MCF 10A (cell line): ENCODE measurements around the gene MRGPRF. TPM values are rescaled to one million over a fixed set of nuclear protein-coding genes. Genes with fewer than 3 reads are reported as not detected.

ENCODE experiments used
- BruUV-seq: library from RNA; stranded (reverse); fragments of 400-500 nt; replicated peaks from 2 replicates; lab custom pipeline; 2021; lab: Mats Ljungman, UMichigan
- CTCF ChIA-PET: fragments of 300-600 bp; sonication (Branson Sonifier 250); formaldehyde crosslinking; extraction: SDS; loops from one replicate; lab custom pipeline; 2021; ENCODE audit warnings: antibody characterized with exemption, inconsistent platforms; lab: Yijun Ruan, JAX
- POLR2A ChIA-PET: fragments of 300-600, 350-650 bp; sonication (Branson Sonifier 250); formaldehyde crosslinking; extraction: SDS; loops from one replicate; lab custom pipeline; 2020; ENCODE audit warnings: antibody characterized with exemption, inconsistent platforms; lab: Yijun Ruan, JAX
- DNase-seq: peaks from one replicate; pipeline ENCODE4 v3.0.0-alpha.2; 2018; ENCODE audit not compliant: unreplicated experiment
- H3K27ac Mint-ChIP-seq: one replicate; pipeline ENCODE4 v1.8.0; 2022; ENCODE audit warnings: mild to moderate bottlenecking, low read depth, mixed read lengths; ENCODE audit not compliant: unreplicated experiment
- H3K27me3 Mint-ChIP-seq: one replicate; pipeline ENCODE4 v1.8.0; 2022; ENCODE audit warnings: mixed read lengths; ENCODE audit not compliant: insufficient read depth, unreplicated experiment
- H3K36me3 Mint-ChIP-seq: one replicate; pipeline ENCODE4 v1.8.0; 2022; ENCODE audit warnings: mild to moderate bottlenecking, moderate library complexity, mixed read lengths; ENCODE audit not compliant: insufficient read depth, unreplicated experiment
- H3K4me1 Mint-ChIP-seq: one replicate; pipeline ENCODE4 v1.8.0; 2022; ENCODE audit warnings: mixed read lengths; ENCODE audit not compliant: insufficient read depth, unreplicated experiment
- H3K4me3 Mint-ChIP-seq: one replicate; pipeline ENCODE4 v1.8.0; 2022; ENCODE audit warnings: mild to moderate bottlenecking, moderate library complexity, mixed read lengths; ENCODE audit not compliant: unreplicated experiment
- H3K9me3 Mint-ChIP-seq: one replicate; pipeline ENCODE4 v1.8.0; 2022; ENCODE audit warnings: mixed read lengths; ENCODE audit not compliant: unreplicated experiment
- CTCF ChIP-seq: fragments of 200-600 bp; IDR thresholded peaks from one replicate; pipeline ENCODE4 v1.8.0; 2022; ENCODE audit warnings: antibody characterized with exemption, mild to moderate bottlenecking; ENCODE audit not compliant: unreplicated experiment
- intact Hi-C: fragments of 100-400 bp; cut with micrococcal nuclease; formaldehyde crosslinking; loops from 2 replicates; pipeline ENCODE4 v1.14.1; 2022
- total RNA-seq: library from RNA; stranded (reverse); gene quantifications from 2 replicates; pipeline ENCODE4 v1.2.3, GENCODE V29; 2022

Gene MRGPRF
- total RNA-seq, 1 experiment from 2014 or later: not detected

- POLR2A ChIA-PET: no interaction called here
- DNase-seq: no peak
- H3K36me3 Mint-ChIP-seq: peaks cover 6% of the 10 kb centered on the region
- no TSS peak for BruUV-seq
- peaks cover 25% of the 10 kb centered on the region for H3K27me3 Mint-ChIP-seq
- no peak overlapping the region for H3K4me3 Mint-ChIP-seq
- intact Hi-C loops: no loop called here
- CTCF ChIA-PET: interaction anchor here (0.6 kb wide), 1 partner anchor 136 kb away, joined by 3 read pairs; no protein-coding TSS in a partner anchor
- H3K9me3 Mint-ChIP-seq: no peaks in the 10 kb centered on the region
- H3K4me1 Mint-ChIP-seq: no peaks in the 10 kb centered on the region
- no peak for TF ChIP-seq CTCF
- H3K27ac Mint-ChIP-seq: no peak overlapping the region
Observed at GRCh38 chr11:68996376-68997123, 16.5 kb downstream of the MRGPRF start.

- intact Hi-C loops: no loop called here
- Mint-ChIP-seq H3K27ac (no peak overlapping the region), H3K4me3 (no peak overlapping the region), H3K27me3 (peaks cover 39% of the 10 kb centered on the region), H3K4me1 (no peaks in the 10 kb centered on the region), H3K36me3 (peaks cover 6% of the 10 kb centered on the region), H3K9me3 (no peaks in the 10 kb centered on the region)
- ChIA-PET POLR2A (no interaction called here), CTCF (no interaction called here)
- TF ChIP-seq CTCF: no peak
- BruUV-seq: no TSS peak
- no peak for DNase-seq
Observed at GRCh38 chr11:68994894-68995285, 18.2 kb downstream of the MRGPRF start.

GRCh38 chr11:68994161-68994893 is 18.7 kb downstream of the MRGPRF start:
- no peak overlapping the region for H3K27ac Mint-ChIP-seq
- TF ChIP-seq CTCF: no peak
- ChIA-PET POLR2A (no interaction called here), CTCF (no interaction called here)
- peaks cover 6% of the 10 kb centered on the region for H3K36me3 Mint-ChIP-seq
- no peak for DNase-seq
- intact Hi-C loops: no loop called here
- no peaks in the 10 kb centered on the region for H3K4me1 Mint-ChIP-seq
- H3K27me3 Mint-ChIP-seq: peaks cover 45% of the 10 kb centered on the region
- no peaks in the 10 kb centered on the region for H3K9me3 Mint-ChIP-seq
- H3K4me3 Mint-ChIP-seq: no peak overlapping the region
- no TSS peak for BruUV-seq

- peaks cover 53% of the 10 kb centered on the region for H3K27me3 Mint-ChIP-seq
- H3K36me3 Mint-ChIP-seq: peaks cover 6% of the 10 kb centered on the region
- POLR2A ChIA-PET: no interaction called here
- no TSS peak for BruUV-seq
- H3K27ac Mint-ChIP-seq: no peak overlapping the region
- no peak overlapping the region for H3K4me3 Mint-ChIP-seq
- DNase-seq: no peak
- H3K4me1 Mint-ChIP-seq: no peaks in the 10 kb centered on the region
- CTCF ChIA-PET: interaction anchor here (0.7 kb wide), 1 partner anchor 330 kb away, joined by 3 read pairs; no protein-coding TSS in a partner anchor
- no peak for TF ChIP-seq CTCF
- H3K9me3 Mint-ChIP-seq: no peaks in the 10 kb centered on the region
- intact Hi-C loops: no loop called here
Observed at GRCh38 chr11:68993546-68993945, 19.5 kb downstream of the MRGPRF start.
